GM12874 (cell line): ENCODE results near the gene STARD3NL.
A peak's percentile ranks its signal among the peaks of the same experiment; 100 is the strongest.

Source experiments
- CTCF ChIP-seq: IDR thresholded peaks from 2 replicates; pipeline ENCODE4 v1.5.1; 2011; ENCODE audit warnings: low read depth, mild to moderate bottlenecking, control low read depth, low read length, moderate library complexity; ENCODE audit not compliant: insufficient read depth

Gene STARD3NL

GRCh38 chr7:38223306-38223705, 45.3 kb downstream of the STARD3NL start:
- no peak for TF ChIP-seq CTCF

- no peak for TF ChIP-seq CTCF
Observed at GRCh38 chr7:38224392-38224791, 46.3 kb downstream of the STARD3NL start.

GRCh38 chr7:38229386-38229785, 51.3 kb downstream of the STARD3NL start:
- TF ChIP-seq CTCF = no peak

- TF ChIP-seq CTCF = no peak
Observed at GRCh38 chr7:38229884-38230642, 52.0 kb downstream of the STARD3NL start.

GRCh38 chr7:38232502-38233366, 54.7 kb downstream of the STARD3NL start:
- 0 out of 2 replicates have a peak, but pooled peaks have one; percentile 5 for TF ChIP-seq CTCF

- TF ChIP-seq CTCF = no peak
Observed at GRCh38 chr7:38235606-38236005, 57.6 kb downstream of the STARD3NL start.

GRCh38 chr7:38241071-38241470, 63.0 kb downstream of the STARD3NL start:
- TF ChIP-seq CTCF = no peak
